PC-3 (cell line): ENCODE results near the gene KRTAP9-7. TPM values are rescaled to one million over a fixed set of nuclear protein-coding genes. Genes with fewer than 3 reads are reported as not detected.

Experiments used
- ATAC-seq: fragments of 200-7000 bp; cut with Tn5 transposase; 2 replicates; pipeline ENCODE4 v1.9.1; 2020; ENCODE audit warnings: mild to moderate bottlenecking, moderate library complexity
- BruUV-seq: library from RNA; stranded (reverse); fragments of 400-500 nt; replicated peaks from 2 replicates; lab custom pipeline; 2021; lab: Mats Ljungman, UMichigan
- CTCF ChIA-PET: fragments of 300-600 bp; sonication (Branson Sonifier 250); formaldehyde crosslinking; loops from one replicate; lab custom pipeline; 2022; ENCODE audit warnings: antibody characterized with exemption; lab: Charles Lee
- POLR2A ChIA-PET: fragments of 300-600 bp; sonication (Branson Sonifier 250); formaldehyde crosslinking; loops from one replicate; lab custom pipeline; 2022; ENCODE audit warnings: antibody characterized with exemption; ENCODE audit not compliant: unreplicated experiment; lab: Charles Lee
- DNase-seq: peaks from one replicate; pipeline ENCODE4 v3.0.0-alpha.2; 2015
- H2AFZ ChIP-seq: fragments of 300-600 bp; sonication (generic); 2 replicates; pipeline ENCODE4 v1.6.0; 2016; ENCODE audit warnings: antibody characterized with exemption, low read length
- H3F3A ChIP-seq: fragments of 300-600 bp; sonication (generic); one replicate; pipeline ENCODE4 v1.6.0; 2017; ENCODE audit warnings: antibody characterized with exemption, low read length, control low read depth, mild to moderate bottlenecking; ENCODE audit not compliant: unreplicated experiment
- H3K27ac ChIP-seq: fragments of 300-600 bp; sonication (generic); 2 replicates; pipeline ENCODE4 v1.5.1; 2016; ENCODE audit warnings: mild to moderate bottlenecking, low read length
- H3K27me3 ChIP-seq: fragments of 300-600 bp; sonication (generic); 2 replicates; pipeline ENCODE4 v1.6.1; 2016; ENCODE audit warnings: low read length, mixed read lengths
- H3K36me3 ChIP-seq: fragments of 300-600 bp; sonication (generic); 2 replicates; pipeline ENCODE4 v1.6.1; 2016; ENCODE audit warnings: low read depth, mixed run types, low read length, mixed read lengths
- H3K4me1 ChIP-seq: fragments of 300-600 bp; sonication (generic); 2 replicates; pipeline ENCODE4 v1.5.1; 2016; ENCODE audit warnings: low read length; ENCODE audit not compliant: insufficient read depth
- H3K4me2 ChIP-seq: fragments of 300-600 bp; sonication (generic); 2 replicates; pipeline ENCODE4 v1.6.0; 2016; ENCODE audit warnings: low read length
- H3K4me3 ChIP-seq: fragments of 300-600 bp; sonication (generic); 2 replicates; pipeline ENCODE4 v1.5.1; 2016; ENCODE audit warnings: mild to moderate bottlenecking, low read length, mixed read lengths
- H3K79me2 ChIP-seq: fragments of 300-600 bp; sonication (generic); 2 replicates; pipeline ENCODE4 v1.6.1; 2017; ENCODE audit warnings: low read length, mixed read lengths
- H3K9ac ChIP-seq: fragments of 300-600 bp; sonication (generic); 2 replicates; pipeline ENCODE4 v1.6.0; 2016; ENCODE audit warnings: mild to moderate bottlenecking, low read length
- H3K9me2 ChIP-seq: fragments of 300-600 bp; sonication (generic); replicated peaks from 2 replicates; pipeline ENCODE4 v1.6.1; 2016; ENCODE audit warnings: mixed run types, low read length, mixed read lengths
- H3K9me3 ChIP-seq: fragments of 300-600 bp; sonication (generic); 2 replicates; pipeline ENCODE4 v1.6.1; 2016; ENCODE audit warnings: low read length, mixed read lengths
- H4K20me1 ChIP-seq: fragments of 300-600 bp; sonication (generic); 2 replicates; pipeline ENCODE4 v1.6.1; 2016; ENCODE audit warnings: low read length, mixed read lengths
- EZH2 ChIP-seq: fragments of 300-600 bp; sonication (generic); IDR thresholded peaks from one replicate; pipeline ENCODE4 v1.6.1; 2017; ENCODE audit warnings: antibody characterized with exemption, mild to moderate bottlenecking, low read length; ENCODE audit not compliant: unreplicated experiment
- EZH2phosphoT487 ChIP-seq: fragments of 300-600 bp; sonication (generic); IDR thresholded peaks from 2 replicates; pipeline ENCODE4 v1.6.1; 2018; ENCODE audit warnings: mild to moderate bottlenecking, antibody characterized with exemption, low read length, borderline replicate concordance
- intact Hi-C: fragments of 100-400 bp; cut with micrococcal nuclease; formaldehyde crosslinking; loops from 2 replicates; pipeline ENCODE4 v1.9.0; 2023
- total RNA-seq: library from RNA; depleted of rRNA; stranded (reverse); fragments of >200 nt; gene quantifications from 2 replicates; pipeline ENCODE4 v1.2.3, GENCODE V29; 2014
- TF ChIP-seq, protein P1 (sequence below): fragments of 300-600 bp; sonication (generic); conservative IDR thresholded peaks from 2 replicates; pipeline ENCODE4 v1.5.1; 2017; ENCODE audit warnings: antibody characterized with exemption, low read depth, mild to moderate bottlenecking, low read length

Gene KRTAP9-7
- total RNA-seq, 1 experiment from 2014 or later: not detected

GRCh38 chr17:41322903-41323895 lies 47.7 kb downstream of the KRTAP9-7 start:
- no peaks in the 10 kb centered on the region for H4K20me1 ChIP-seq
- no peak overlapping the region for H2AFZ ChIP-seq
- ChIA-PET CTCF (interaction anchor here (0.6 to 1.3 kb wide), 7 partner anchors 111 to 661 kb away, joined by 3 to 6 read pairs (median 4); no protein-coding TSS in a partner anchor), POLR2A (no interaction called here)
- H3K9me3 ChIP-seq: 0 out of 2 replicates have a peak, but pooled peaks cover 4% of the 10 kb centered on the region
- no peaks in the 10 kb centered on the region for H3K27me3 ChIP-seq
- no peak overlapping the region for H3K9ac ChIP-seq
- H3F3A ChIP-seq: no peaks in the 10 kb centered on the region
- no peaks in the 10 kb centered on the region for H3K4me1 ChIP-seq
- H3K27ac ChIP-seq: no peak overlapping the region
- no peaks in the 10 kb centered on the region; the same call in 1 of the 2 replicates for H3K36me3 ChIP-seq
- H3K79me2 ChIP-seq: no peaks in the 10 kb centered on the region
- DNase-seq: no peak
- no peak overlapping the region for H3K4me2 ChIP-seq
- ATAC-seq: no peak
- no peaks in the 10 kb centered on the region for H3K9me2 ChIP-seq
- no peak overlapping the region for H3K4me3 ChIP-seq
- intact Hi-C loops: loop anchor here (1.0 to 10.0 kb wide), 7 partner anchors 172 to 518 kb away; no protein-coding TSS in a partner anchor
- TF ChIP-seq EZH2phosphoT487: no peak
- TF ChIP-seq, protein P1, sequence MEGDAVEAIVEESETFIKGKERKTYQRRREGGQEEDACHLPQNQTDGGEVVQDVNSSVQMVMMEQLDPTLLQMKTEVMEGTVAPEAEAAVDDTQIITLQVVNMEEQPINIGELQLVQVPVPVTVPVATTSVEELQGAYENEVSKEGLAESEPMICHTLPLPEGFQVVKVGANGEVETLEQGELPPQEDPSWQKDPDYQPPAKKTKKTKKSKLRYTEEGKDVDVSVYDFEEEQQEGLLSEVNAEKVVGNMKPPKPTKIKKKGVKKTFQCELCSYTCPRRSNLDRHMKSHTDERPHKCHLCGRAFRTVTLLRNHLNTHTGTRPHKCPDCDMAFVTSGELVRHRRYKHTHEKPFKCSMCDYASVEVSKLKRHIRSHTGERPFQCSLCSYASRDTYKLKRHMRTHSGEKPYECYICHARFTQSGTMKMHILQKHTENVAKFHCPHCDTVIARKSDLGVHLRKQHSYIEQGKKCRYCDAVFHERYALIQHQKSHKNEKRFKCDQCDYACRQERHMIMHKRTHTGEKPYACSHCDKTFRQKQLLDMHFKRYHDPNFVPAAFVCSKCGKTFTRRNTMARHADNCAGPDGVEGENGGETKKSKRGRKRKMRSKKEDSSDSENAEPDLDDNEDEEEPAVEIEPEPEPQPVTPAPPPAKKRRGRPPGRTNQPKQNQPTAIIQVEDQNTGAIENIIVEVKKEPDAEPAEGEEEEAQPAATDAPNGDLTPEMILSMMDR: no peak
- no peak for TF ChIP-seq EZH2
- no TSS peak for BruUV-seq

DNA sequence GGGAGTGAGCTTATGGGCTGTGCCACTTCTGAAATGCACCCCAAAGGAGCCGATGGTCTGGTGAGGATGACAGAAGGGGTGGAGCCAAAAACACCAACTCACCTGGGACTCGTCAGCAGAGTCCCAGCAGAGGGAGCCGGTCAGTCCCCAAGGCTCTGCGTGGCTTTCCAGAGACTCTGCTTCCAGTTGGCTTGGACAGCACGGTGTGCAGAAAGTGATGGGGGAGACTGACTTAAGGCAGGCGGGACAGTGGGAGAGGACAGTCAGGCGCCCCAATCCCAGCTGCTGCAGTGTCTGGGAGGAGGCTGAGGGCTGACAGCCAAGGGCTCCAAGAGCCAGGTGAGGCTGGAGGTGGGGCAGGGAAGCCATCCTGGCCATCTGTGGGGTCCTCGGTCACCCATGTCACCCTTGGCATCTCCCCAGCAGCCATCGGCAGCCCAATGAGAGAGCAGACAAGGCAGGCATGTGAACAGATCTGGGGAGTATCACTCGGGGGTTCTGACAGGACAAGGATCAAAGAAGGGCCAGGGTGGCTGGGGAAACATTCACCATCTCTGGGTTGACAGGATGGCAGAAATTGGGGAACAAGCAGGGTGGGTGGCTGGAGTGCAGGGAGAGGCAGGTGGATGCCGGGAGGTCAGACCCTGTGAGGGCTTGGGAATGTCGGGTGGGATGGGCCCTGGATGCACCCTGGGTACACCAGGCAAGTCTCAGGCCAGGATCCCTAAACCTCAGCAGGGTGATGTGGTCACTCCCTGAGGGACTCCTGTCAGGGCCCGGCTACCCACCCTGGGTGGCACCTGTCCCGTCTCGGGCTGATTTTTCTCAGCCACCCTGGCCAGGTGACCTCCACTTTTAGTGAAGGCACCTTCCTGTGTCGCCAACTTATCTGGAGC lies 48.9 kb downstream of the KRTAP9-7 start:
- TF ChIP-seq, protein P1: peak; percentile 66
- TF ChIP-seq EZH2 (no peak), EZH2phosphoT487 (no peak)
- POLR2A ChIA-PET: interaction anchor here (0.5 kb wide), 1 partner anchor 1027 kb away, joined by 3 read pairs; no protein-coding TSS in a partner anchor
- intact Hi-C loops: loop anchor here (5.0 to 10.0 kb wide), 4 partner anchors 170 to 520 kb away; no protein-coding TSS in a partner anchor
- CTCF ChIA-PET: no interaction called here
- Histone ChIP-seq H3F3A (no peaks in the 10 kb centered on the region), H2AFZ (no peak overlapping the region), H3K4me2 (no peak overlapping the region), H4K20me1 (no peaks in the 10 kb centered on the region), H3K27ac (no peak overlapping the region), H3K4me1 (no peaks in the 10 kb centered on the region), H3K27me3 (no peaks in the 10 kb centered on the region), H3K9me3 (0 out of 2 replicates have a peak, but pooled peaks cover 4% of the 10 kb centered on the region), H3K4me3 (no peak overlapping the region), H3K36me3 (no peaks in the 10 kb centered on the region; the same call in 1 of the 2 replicates), H3K9ac (no peak overlapping the region), H3K9me2 (no peaks in the 10 kb centered on the region), H3K79me2 (no peaks in the 10 kb centered on the region)
- ATAC-seq: peak; percentile 64
- no TSS peak for BruUV-seq
- peak; percentile 56 for DNase-seq
